ENCODE results near the gene GPR4.

The GPR4 gene

DNA sequence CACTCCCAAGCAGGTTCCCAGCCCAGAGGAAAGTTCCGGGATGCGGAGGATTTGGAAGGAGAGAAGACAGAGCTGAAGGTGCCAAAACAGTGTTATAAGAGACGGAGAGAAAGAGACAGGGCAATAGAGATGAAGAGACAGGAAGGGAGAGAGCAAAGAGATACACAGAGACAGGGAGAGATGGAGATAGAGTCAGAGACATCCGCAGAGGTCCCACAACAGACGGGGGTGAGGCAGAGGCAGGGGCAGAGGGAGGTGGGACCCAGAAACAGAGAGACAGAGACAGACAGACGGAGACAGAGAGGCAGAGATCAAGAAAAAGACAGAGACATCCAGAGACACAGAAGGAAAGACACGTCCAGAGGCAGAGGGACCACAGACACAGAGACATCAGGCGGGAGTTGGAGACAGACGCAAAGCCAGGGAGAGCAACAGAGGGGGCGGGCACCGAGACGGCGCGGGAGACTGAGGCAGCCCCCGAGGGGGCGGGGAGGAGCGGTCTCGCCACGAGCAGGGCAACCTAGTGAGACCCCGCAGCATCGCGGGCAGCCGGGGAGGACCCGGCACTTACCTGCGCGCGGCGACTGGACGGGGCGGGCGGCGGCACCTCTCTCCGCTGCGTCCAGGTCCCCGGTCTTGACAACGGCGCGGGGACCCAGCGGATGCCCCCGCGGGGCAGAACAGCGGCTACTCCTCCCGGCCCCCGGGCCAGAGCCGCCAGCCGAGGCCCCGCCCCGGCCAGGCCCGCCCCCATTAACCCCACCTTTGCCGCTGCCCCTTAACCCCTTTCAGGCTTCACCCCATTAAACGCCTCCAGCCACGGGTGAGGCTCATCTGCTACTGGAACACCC is at the start of gene GPR4:
GPR4 (minus strand) TSS at position 689 of the 851 bp plus-strand sequence. CDS start 10,346 bp downstream, outside the sequence.
- peak within 1 kb of the TSS in 7 of 21 experiments; percentile 11 to 52 (median 35) for H3K27ac ChIP-seq

DNA sequence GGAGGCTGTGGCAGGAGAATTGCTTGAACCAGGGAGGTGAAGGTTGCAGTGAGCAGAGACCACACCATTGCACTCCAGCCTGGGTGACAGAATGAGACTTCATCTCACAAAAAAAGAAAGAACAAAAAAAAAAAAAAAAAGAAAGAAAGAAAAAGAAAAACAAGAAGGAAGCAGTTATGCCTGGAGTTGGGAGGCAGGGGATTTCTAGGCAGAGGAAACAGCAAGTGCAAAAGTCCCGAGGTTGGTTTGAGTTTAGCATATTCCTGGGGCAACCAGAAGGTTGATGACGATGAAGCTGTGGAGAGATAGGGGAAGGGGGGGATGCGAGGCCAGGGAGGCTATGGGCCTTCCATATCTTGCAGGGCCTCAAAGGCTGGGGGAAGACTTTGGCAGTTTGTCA is 48.7 kb upstream of the GPR4 start:
- H3K27ac ChIP-seq, result no peak overlapping the region

More for the DNA sequence above, at the start of gene GPR4:
- peak within 1 kb of the TSS; percentile 5 to 35 (median 22) for H3K4me3 ChIP-seq

DNA sequence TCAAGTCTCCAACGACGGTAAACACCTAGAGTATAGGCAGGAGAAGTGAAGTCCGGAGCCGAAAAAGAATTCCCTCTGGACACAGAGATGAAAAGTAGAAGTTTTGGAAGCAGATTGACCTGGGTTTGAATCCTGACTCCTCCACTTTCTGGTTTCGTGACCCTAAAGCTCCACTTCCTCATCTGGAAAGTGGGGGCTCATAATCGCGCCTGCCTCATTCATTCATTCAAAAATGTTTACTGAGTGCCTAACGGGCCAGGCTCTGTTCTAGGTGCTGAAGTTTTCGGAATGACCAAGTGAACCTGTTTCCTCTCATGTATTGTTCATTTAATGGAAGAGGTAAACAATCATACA is 44.3 kb upstream of the GPR4 start:
- Histone ChIP-seq H3K4me3 (peak overlapping the region in 1 of 7 experiments; percentile 16), H3K27ac (no peak overlapping the region)

More for the DNA sequence above, 48.7 kb upstream of the GPR4 start:
- H3K4me3 ChIP-seq, result no peak overlapping the region

DNA sequence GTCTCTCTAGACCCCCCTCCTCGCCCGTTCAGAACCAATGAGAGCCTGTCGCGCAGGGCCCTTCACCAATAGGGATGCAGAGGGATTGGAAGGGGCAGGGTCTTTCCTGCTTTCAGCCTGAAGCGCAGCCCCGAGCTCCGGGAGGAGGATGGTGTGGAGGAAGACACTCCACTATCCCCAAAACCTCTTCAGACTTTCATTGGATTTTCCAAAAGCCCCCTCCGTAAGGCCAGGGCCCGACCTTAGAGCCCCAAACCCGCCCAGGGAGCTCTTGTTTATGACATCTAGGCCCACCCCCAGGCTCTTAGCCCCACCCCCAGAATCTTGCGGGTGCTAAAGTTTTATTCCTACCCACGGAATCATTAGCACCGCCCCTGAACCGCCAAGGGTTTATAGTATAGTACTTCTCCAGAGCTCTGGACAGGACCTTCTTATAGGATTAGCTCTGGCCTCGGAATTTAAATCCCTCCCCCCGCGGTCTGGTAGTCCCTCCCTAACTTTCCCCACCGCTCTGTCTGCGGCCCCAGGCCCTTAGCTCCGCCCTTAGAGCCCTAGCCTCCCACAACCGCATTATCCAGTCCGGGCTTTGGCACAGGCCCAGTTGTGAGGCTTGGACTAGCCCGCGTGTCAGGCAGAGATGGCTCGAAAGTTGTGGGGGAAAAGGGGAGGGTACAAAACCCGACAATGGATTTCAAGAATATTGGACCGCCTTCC is 43.8 kb upstream of the GPR4 start:
- Histone ChIP-seq H3K27ac (peak overlapping the region in 3 of 21 experiments; percentile 22 to 65 (median 62)), H3K4me3 (peak overlapping the region; percentile 9 to 32 (median 21))

DNA sequence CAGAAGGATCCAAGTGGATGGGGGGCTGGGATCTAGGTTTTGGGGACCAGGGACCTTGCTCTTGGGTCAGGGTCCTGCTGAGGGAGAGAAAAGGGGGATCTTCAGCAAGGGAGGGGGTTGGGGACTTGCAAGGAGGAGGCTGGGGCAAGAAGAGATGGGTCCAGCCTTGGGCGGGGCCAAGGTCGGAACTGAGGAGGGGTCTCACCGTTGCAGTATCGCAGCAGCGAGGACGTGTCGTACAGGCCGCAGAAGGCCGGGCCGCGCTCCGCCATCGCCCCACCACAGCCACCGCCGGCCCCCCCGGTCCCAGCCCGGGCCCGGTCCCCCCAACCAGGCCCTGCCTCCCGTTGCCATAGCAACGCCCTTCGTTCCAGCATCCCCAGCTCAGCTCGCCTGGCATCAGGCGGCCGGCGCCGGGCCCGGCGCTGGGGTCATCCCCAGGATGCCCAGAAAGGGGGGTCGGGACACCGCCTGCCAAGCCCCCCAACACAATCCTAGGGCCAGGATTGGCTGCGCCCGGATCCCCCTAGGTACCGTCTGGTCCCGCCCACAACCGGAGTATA is 43.1 kb upstream of the GPR4 start:
- Histone ChIP-seq H3K4me3 (peak overlapping the region in 5 of 7 experiments; percentile 9 to 32 (median 24)), H3K27ac (peak overlapping the region in 1 of 21 experiments; percentile 65)

DNA sequence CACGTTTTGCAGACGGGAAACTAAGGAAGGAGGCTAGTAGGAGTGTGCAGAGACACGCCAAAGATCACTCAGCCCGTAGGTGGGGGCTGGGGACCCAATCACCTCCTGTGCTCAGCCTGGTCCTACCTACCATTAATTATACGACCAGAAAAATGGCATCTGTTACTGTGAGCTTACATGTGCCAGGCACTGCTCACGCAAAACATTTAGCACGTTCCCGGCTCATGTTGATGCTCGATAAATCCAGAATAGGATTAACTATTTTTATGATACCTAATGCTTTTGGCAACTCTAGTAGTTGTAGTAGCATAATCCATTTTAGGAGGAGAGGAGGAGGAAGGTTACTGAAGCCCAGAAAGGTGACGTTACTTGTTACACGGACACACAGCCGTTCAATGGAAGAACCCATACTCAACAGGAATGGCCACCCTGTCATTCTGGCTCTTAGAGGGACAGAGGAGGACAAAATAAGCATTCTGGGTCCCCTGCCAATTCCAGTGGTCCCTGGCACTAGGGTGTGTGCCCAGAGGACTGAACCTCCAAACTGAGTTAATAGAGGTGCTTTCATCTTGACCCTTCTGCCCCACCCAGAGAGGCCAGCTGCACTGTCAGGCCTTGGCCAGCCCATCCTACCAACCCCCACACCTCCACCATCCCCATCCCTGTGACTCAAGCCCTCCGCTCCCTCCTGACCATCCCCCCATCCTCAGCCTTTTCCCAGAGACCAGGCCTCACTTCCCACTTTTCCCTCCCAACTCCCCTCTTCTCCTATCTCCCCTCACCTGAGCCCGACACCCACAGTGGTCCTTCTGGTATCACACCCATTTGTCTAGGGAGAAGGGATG is 42.1 kb upstream of the GPR4 start:
- Histone ChIP-seq H3K27ac (no peak overlapping the region), H3K4me3 (no peak overlapping the region)

DNA sequence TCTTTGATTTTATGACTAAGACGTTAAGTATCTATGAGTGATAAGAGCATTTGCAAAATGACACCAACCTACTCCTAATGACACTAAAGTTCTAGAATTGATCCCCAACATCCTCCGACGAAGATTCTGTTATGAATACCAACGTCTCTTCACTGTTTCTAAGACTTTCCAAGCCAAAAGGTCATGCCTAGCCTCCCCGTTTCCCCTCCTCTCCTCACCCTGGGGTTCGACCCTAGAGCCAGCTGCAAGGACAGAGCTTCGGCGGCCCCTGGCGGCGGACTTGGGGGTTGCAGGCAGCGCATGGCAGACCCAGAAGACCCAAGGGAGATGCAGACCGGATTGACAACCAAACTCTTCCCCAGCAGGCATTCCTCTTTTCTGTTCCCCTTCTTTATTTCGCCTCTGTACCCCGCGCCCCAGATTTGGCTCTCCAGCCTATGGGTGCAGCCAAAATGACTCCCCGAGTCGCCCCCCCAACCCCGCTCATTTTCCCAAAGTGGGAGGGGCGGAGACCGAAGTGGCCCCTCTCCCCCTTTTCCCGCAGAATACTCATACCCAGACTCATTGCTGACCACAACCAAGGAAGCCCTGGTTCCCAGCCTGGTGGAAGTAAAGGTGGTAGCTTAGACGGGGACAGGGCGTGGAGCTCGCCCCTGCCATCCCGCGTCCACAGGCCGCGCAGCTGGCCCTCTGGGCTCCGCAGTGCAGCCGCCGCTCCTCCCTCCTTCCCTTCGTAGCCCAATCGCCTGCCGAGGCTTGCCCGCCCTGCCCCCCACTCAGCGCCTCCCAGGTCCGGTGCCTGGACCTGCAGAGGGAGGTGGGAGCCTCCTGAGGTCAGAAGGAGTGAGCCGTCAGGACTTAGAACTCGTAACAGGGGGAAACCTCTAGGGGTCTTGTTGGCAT is 41.3 kb upstream of the GPR4 start:
- peak overlapping the region in 6 of 21 experiments; percentile 62 to 90 (median 80) for H3K27ac ChIP-seq
- no peak overlapping the region for H3K4me3 ChIP-seq

DNA sequence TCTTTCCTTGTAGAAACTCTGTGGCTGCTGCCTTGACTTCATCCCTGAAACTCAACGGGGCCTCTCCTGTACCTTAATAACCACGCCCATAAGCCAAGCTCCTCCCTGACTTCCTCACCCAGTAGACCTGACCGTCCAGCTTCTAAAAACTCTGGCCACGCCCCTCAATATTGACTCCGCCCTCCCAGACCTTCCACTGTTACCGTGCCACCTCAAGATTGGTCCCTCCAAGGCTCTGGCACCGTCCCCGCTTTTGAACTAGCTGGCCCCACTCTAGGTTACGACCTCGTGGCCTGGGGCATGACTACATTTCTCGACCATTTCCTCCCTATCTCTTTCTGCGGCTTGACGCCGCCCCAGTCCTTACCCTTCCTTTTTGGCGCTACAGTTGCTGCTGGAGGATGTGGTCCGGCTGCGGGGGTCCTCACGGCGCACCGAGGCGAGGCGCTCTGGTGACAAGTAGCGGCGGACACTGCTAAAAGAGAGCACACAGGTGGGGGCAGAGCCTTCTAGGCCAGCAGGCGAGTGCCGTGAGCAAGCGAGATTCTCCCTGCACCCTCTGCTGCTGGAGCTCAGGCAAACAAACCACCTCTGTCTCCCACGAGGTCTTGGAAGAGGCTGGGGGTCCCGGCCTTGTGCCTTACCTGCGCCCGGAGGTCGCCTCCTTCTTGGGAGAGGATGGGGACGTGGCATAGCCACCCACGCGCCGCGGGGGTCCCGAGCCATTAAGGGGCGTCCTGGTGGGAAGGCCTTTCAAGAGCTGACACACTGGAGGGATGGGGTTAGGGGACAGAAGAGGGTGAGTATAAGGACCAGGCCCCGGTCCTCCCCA is 39.5 kb upstream of the GPR4 start:
- Histone ChIP-seq H3K27ac (peak overlapping the region in 20 of 21 experiments; percentile 54 to 90 (median 78)), H3K4me3 (peak overlapping the region; percentile 18 to 42 (median 27))

DNA sequence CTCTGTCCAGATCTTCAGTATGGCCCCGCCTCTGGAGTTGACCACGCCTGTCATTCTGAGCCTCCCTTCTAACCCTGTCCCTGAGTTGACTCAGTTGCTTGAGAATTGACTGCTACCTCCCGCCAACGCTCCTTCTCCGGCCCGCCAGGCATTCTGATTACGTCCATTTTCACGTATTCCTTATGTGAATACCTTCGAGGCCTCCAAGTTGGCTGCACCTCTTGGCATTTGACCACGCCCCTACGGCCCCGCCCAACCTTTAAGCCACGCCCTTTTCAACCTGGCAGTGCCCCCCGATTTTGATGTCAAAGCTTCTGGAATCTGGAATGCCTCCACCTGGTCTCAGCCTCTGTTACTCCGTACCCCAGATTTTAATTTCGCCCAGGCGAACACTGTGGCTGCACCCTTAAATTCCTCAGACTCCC is 38.8 kb upstream of the GPR4 start:
- peak overlapping the region in 11 of 21 experiments; percentile 34 to 90 (median 78) for H3K27ac ChIP-seq
- peak overlapping the region in 2 of 7 experiments; percentile 29 to 42 for H3K4me3 ChIP-seq

DNA sequence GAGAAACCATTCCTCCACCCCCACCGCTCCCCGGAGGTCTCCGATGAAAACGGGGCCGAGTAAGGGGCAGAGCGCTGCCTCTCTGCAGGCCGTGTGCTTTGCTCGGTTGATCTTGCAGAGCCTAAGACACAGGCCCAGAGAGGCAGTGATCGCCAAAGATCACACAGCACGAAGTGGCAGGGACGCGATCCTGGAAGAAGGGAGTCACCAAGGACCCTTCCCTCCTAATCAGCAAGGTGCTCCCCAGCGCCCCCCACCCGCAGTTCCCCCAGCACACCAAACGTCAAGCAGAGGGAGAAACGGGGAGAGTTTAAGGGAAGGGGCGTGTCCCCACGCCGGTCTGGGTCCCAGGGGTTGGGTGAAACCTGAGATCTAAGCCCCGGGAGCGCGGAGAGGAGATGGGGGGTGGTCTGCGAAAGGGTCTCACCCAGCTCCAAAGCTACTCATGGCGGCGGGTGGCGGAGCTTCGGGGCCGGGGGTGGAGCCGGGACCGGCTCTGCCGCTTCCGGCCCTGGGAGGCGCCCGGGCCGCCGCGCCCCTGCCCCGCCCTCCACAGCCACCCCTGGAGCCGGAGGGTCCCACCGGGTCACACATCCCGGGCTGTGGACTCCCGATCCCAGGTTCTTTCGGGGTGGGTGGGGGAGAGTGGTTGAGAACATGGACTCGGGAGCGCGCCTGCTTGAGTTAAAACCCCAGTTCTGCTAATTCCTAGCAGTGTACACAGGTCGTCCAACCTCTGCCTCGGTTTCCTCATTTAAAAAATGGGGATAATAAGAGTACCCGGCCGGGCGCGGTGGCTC is 37.1 kb upstream of the GPR4 start, which contains the start of gene EML2:
EML2 (minus strand) TSS at position 468 of the 800 bp plus-strand sequence; CDS start at position 447, 21 bp downstream.
- Histone ChIP-seq H3K27ac (peak within 1 kb of the TSS in 20 of 21 experiments; percentile 62 to 88 (median 81)), H3K4me3 (peak within 1 kb of the TSS; percentile 46 to 72 (median 64))

DNA sequence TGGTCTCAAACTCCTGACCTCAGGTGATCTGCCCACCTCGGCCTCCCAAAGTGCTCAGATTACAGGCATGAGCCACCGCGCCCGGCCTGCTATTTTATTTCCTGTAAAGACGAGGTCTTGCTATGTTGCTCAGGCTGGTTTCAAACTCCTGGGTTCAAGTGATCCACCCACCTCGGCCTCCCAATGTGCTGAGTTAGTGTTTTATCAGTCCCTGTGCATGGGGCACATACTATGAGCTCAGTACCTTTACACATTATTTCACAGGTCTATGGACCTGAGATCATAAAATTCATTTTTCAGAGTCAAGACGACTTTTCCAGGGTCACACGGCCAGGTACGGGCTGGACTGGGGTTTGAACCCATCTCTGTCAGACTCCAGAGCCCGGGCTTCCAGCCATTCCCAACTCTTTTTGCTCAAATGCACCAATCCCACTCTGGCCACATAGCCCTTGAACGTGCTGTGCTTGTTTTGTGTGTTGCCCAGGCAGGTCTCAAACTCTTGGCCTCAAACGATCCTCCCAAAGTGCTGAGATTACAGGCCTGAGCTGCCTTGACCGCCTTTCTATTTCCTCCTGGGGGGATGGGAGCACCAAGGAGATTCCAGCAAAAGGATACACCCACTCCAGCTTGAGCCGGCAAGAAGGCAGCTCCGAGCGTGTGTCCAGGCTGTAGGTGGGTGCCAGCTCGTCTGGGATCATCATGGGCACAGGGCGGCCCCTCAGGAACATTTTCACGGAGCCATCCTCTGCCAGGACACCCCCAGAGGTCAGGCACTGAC is 36.1 kb upstream of the GPR4 start:
- H3K27ac ChIP-seq, result peak overlapping the region in 18 of 21 experiments; percentile 65 to 88 (median 82)
- peak overlapping the region; percentile 46 to 72 (median 64) for H3K4me3 ChIP-seq

DNA sequence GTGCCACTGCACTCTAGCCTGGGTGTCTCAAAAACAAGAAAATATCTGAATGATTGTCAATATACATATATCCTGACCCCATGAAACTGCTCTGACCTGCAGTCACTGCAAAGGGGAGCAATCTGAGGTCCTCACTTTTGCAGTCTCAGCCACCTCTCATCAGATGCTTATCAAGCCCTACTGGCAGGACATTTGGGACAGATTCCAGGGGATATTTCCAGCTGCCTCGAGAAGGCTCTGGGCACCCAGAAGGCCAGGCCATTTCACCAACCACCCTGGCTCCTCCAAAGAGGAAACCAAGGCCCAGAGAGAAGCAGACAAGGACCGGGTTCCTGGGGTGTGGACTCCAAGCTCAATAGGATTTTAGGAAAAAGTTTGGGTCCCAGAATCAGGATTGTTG is 34.9 kb upstream of the GPR4 start:
- Histone ChIP-seq H3K27ac (no peak overlapping the region), H3K4me3 (no peak overlapping the region)

DNA sequence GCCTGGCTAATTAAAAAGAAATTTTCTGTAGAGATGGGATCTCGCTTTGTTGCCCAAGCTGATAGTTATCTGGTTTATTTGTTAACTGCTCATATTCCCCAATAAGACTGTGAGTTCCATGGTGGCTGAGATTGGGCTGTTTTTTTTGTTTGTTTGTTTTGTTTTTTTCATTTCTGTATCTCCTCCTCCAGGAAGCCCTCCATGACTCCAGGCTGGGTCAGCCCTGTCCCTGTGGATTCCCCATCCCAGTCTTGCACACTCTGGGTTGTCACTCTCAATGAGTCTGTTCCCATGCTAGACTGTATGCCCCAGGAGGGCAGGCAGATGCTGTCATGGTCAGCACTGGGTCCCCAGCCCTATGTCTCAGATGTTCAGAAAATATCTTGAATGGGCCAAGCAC is 34.3 kb upstream of the GPR4 start:
- Histone ChIP-seq H3K4me3 (no peak overlapping the region), H3K27ac (no peak overlapping the region)

DNA sequence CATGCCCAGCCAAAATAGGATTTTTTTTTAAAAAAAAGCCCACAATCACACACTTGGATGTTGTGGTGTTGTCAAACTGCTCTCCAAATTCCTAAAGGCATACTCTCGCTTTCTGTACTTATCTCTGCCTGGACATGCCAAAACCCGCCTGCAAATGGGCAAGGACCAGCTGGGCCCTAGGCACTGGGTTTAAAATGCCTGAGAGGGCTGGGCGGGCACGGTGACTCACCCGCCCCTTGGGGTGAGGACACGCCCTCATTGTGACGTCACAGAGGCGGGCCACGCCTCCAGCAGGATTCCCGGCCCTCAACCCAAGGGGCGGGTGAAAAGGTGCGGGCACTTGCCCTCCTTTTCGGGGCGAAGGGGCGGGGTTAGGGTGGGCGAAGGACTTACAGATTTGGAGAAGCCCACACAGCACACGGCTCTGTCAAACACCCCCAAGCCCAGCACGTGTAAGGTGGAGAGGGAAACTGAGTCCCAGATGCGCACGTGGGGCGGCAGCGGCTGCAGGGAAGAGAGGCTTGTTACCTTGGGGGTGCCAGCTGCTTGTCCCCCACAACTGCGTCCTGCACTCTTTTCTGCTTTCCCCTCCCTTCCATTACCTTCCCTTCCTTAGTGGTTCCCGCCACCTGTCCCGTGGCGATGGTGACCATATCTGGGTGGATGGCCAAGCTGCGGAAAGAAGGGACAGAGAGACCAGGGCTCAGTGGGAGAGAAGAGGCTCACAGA is 30.6 kb upstream of the GPR4 start:
- Histone ChIP-seq H3K27ac (peak overlapping the region in 14 of 21 experiments; percentile 7 to 71 (median 28)), H3K4me3 (no peak overlapping the region)

DNA sequence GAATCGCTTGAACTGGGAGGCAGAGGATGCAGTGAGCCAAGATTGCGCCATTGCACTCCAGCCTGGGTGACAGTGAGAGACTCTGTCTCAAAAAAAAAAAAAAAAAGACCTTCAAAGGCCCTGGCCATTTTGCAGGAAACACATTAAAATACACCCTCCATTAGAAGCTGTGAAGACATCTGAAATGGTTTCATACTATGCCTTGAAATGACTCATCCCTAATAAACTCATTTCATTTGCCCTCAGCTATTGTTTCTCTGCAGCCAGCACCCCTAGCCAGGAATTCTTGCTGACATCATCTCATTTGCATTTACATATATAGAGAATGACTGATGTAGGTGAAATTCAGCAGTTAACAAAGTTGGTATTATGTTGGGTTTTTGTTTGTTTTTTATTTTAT is 28.5 kb upstream of the GPR4 start:
- H3K4me3 ChIP-seq, result no peak overlapping the region
- H3K27ac ChIP-seq, result peak overlapping the region in 5 of 21 experiments; percentile 3 to 54 (median 38)
